ENCODE measurements around the gene ALOX5AP. TPM values are rescaled to one million over a fixed set of nuclear protein-coding genes. Genes with fewer than 3 reads are reported as not detected.

Gene ALOX5AP
- total and polyA plus RNA-seq, 9 of the 15 experiments (the other 6 are each of a cell fraction or from before 2014, with no cell fraction given), result 0.31 TPM; not detected in 8

GRCh38 chr13:30744056-30744680, 8.8 kb downstream of the ALOX5AP start:
- no peaks in the 10 kb centered on the region for H4K20me1 ChIP-seq (replicated peaks; ENCODE audit: control insufficient read depth, insufficient read depth, low read length)
- H3K4me3 ChIP-seq, result no peak overlapping the region
- intact Hi-C loops (cut with micrococcal nuclease) (no loop called here), in situ Hi-C loops (cut with MboI) (no loop called here)
- TF ChIP-seq PRDM10 (IDR thresholded peaks at IDR 0.05; ENCODE audit: partially characterized antibody) (no peak), THAP7 (CRISPR knock-in tag; IDR thresholded peaks at IDR 0.05) (no peak), RUNX1 (IDR thresholded peaks at IDR 0.05; ENCODE audit: low read depth) (no peak), TOE1 (IDR thresholded peaks at IDR 0.05; ENCODE audit: borderline replicate concordance) (no peak), TOE1 (CRISPR knock-in tag; IDR thresholded peaks at IDR 0.05; ENCODE audit: borderline replicate concordance, low read depth) (no peak), JUND (IDR thresholded peaks at IDR 0.05; ENCODE audit: borderline replicate concordance, low read depth, low read length) (peak; percentile 41; the same call in 1 of the 2 replicates), JUND (tag; IDR thresholded peaks at IDR 0.05; ENCODE audit: borderline replicate concordance, low read depth, low read length) (no peak), HDAC6 (IDR thresholded peaks at IDR 0.05; ENCODE audit: low read depth, low read length) (no peak), POLR2B (IDR thresholded peaks at IDR 0.05; ENCODE audit: low read depth, partially characterized antibody) (no peak), ATF3 (IDR thresholded peaks at IDR 0.05) (peak; percentile 41; the same call in 1 of the 2 replicates), ATF3 (CRISPR knock-in tag; conservative IDR thresholded peaks at IDR 0.05) (no peak), FOSL1 (tag; conservative IDR thresholded peaks at IDR 0.05) (0 out of 2 replicates have a peak, but pooled peaks have one; percentile 15), HLTF (IDR thresholded peaks at IDR 0.05) (no peak), CBX1 (IDR thresholded peaks at IDR 0.05; ENCODE audit: low read depth) (no peak), CREM (IDR thresholded peaks at IDR 0.05; ENCODE audit: low read depth) (0 out of 2 replicates have a peak, but pooled peaks have one; percentile 16)
- no peaks in the 10 kb centered on the region for H3K79me2 ChIP-seq (ENCODE audit: control insufficient read depth, insufficient read depth, low read length)
- BruUV-seq (replicated peaks), result no TSS peak
- no peaks in the 10 kb centered on the region for H3K9me1 ChIP-seq (ENCODE audit: control insufficient read depth, insufficient read depth, low read length)
- CTCF ChIA-PET (ENCODE audit: low intra/inter-chr PET ratio), result no interaction called here
- no peak for FAIRE-seq
- no peak overlapping the region for H3K9ac ChIP-seq (ENCODE audit: insufficient read depth in 1 of 2, low read depth in 2 of 2, low read length in 2 of 2)
- 0% methylated on average over 7 of the region's 7 CpGs for WGBS (ENCODE audit: insufficient coverage, low coverage, missing lambda C conversion rate)
- H3K36me3 ChIP-seq (ENCODE audit: control insufficient read depth, insufficient read depth, low read length), result no peaks in the 10 kb centered on the region
- H3K4me2 ChIP-seq (ENCODE audit: insufficient read depth, low read length), result no peak overlapping the region
- ATAC-seq, result peak; percentile 33; the same call in 1 of the 3 replicates
- no peaks in the 10 kb centered on the region for H3K9me3 ChIP-seq (replicated peaks; ENCODE audit: control insufficient read depth, insufficient read depth, low read depth, low read length)
- H2AFZ ChIP-seq (ENCODE audit: low read depth, low read length), result no peak overlapping the region
- peaks cover 3 to 24% of the 10 kb centered on the region in 2 experiments; a peak in 3 of 5 replicates for H3K27me3 ChIP-seq (ENCODE audit: control insufficient read depth in 2 of 2, insufficient read depth in 2 of 2, low read length in 2 of 2)
- H3K27ac ChIP-seq (ENCODE audit: extremely low read depth, low read depth, low read length), result no peak overlapping the region
- no peaks in the 10 kb centered on the region for H3K4me1 ChIP-seq (replicated peaks in 1 of 2; ENCODE audit: control insufficient read depth in 2 of 2, insufficient read depth in 2 of 2, low read length in 2 of 2)
- POLR2A ChIA-PET, result no interaction called here
- DNase-seq (ENCODE audit: extremely low read depth in 1 of 4, low spot score in 3 of 4), result peak in 3 of 4 experiments; percentile 6 to 14 (median 11)

Measured in K562 (cell line).